IPS-15b (cell line): ENCODE results near the gene DOCK7.
"Not testable (repeated sequence)": the region's sequence is repeated elsewhere in the genome, so short reads cannot be mapped to it uniquely, and the experiment has no call there.

Source experiments
- H3K27me3 ChIP-seq: one replicate; pipeline ENCODE4 v1.6.1; 2013; ENCODE audit warnings: low read length; ENCODE audit not compliant: control insufficient read depth, insufficient read depth
- H3K36me3 ChIP-seq: one replicate; pipeline ENCODE4 v1.6.1; 2013; ENCODE audit warnings: low read length; ENCODE audit not compliant: control insufficient read depth, insufficient read depth
- H3K4me1 ChIP-seq: one replicate; pipeline ENCODE4 v1.6.1; 2013; ENCODE audit warnings: mild to moderate bottlenecking, low read length; ENCODE audit not compliant: control insufficient read depth, insufficient read depth
- H3K4me3 ChIP-seq: one replicate; pipeline ENCODE4 v1.5.1; 2013; ENCODE audit warnings: low read depth, low read length
- H3K9ac ChIP-seq: one replicate; pipeline ENCODE4 v1.6.1; 2013; ENCODE audit warnings: low read depth, mild to moderate bottlenecking, low read length
- H3K9me3 ChIP-seq: one replicate; pipeline ENCODE4 v1.6.1; 2013; ENCODE audit warnings: mild to moderate bottlenecking, low read length; ENCODE audit not compliant: control insufficient read depth, insufficient read depth

Gene DOCK7

DNA sequence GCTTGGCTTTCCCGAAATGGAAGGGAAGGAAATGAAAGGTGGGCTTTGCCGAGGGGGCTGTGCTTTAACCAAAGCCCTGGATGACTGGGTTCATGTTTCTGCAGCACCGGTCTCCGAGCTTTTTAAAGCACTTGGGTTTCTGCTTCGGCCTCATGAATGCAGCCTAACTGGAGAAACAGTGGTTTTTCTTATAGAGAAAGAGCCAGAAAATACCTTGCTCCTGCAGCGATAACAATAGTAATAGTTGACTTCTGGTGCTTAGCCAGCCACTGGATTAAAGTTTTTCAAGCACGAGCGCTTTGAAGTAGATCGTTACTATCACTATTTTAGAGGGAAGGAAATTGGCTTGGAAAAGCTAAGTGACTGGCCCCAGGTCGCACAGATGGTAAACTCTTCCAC lies 500 bp upstream of the DOCK7 start:
- Histone ChIP-seq H3K36me3 (no peaks in the 10 kb centered on the region), H3K9me3 (no peaks in the 10 kb centered on the region), H3K4me1 (no peaks in the 10 kb centered on the region), H3K4me3 (peak overlapping the region; percentile 83), H3K9ac (peak overlapping the region; percentile 94), H3K27me3 (no peaks in the 10 kb centered on the region)

GRCh38 chr1:62687421-62687902 lies 724 bp downstream of the DOCK7 start:
- no peaks in the 10 kb centered on the region for H3K36me3 ChIP-seq
- peak overlapping the region; percentile 83 for H3K4me3 ChIP-seq
- H3K4me1 ChIP-seq, result no peaks in the 10 kb centered on the region
- no peaks in the 10 kb centered on the region for H3K9me3 ChIP-seq
- peak overlapping the region; percentile 38 for H3K9ac ChIP-seq
- no peaks in the 10 kb centered on the region for H3K27me3 ChIP-seq

GRCh38 chr1:62686822-62687221 lies 1.4 kb downstream of the DOCK7 start:
- no peaks in the 10 kb centered on the region for H3K36me3 ChIP-seq
- peaks cover 4% of the 10 kb centered on the region for H3K4me1 ChIP-seq
- no peaks in the 10 kb centered on the region for H3K27me3 ChIP-seq
- peak overlapping the region; percentile 83 for H3K4me3 ChIP-seq
- no peaks in the 10 kb centered on the region for H3K9me3 ChIP-seq
- no peak overlapping the region for H3K9ac ChIP-seq

DNA sequence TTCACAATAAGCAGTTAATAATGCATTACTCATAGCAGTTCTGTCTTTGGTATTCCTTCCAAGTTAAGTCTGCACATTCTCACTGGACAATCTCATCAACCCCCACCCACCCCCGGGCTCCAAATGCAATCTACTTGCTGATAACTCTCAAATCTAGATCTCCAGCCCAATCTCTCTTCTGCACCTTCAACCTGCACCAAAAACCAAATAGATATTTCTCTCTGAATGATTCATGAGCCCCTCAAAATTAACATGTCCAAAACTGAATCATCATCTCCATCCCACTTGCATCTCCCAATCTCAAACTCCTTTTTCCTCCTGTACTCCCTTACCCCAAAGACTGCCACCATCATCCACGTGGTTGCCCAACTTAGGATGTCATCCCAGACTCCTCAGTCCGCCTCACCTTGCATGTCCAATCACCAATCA lies 2.7 kb downstream of the DOCK7 start:
- Histone ChIP-seq H3K9me3 (no peaks in the 10 kb centered on the region), H3K36me3 (no peaks in the 10 kb centered on the region), H3K27me3 (no peaks in the 10 kb centered on the region), H3K4me1 (peaks cover 4% of the 10 kb centered on the region), H3K9ac (no peak overlapping the region), H3K4me3 (no peak overlapping the region)

GRCh38 chr1:62682531-62682930 lies 5.7 kb downstream of the DOCK7 start:
- Histone ChIP-seq H3K9me3 (no peaks in the 10 kb centered on the region), H3K4me1 (peaks cover 4% of the 10 kb centered on the region), H3K36me3 (no peaks in the 10 kb centered on the region), H3K27me3 (no peaks in the 10 kb centered on the region), H3K9ac (no peak overlapping the region), H3K4me3 (no peak overlapping the region)

GRCh38 chr1:62680992-62681391 lies 7.2 kb downstream of the DOCK7 start:
- H3K4me1 ChIP-seq, result peaks cover 15% of the 10 kb centered on the region
- not testable (repeated sequence) for H3K4me3 ChIP-seq, H3K36me3 ChIP-seq, H3K27me3 ChIP-seq, H3K9ac ChIP-seq, H3K9me3 ChIP-seq

- peaks cover 22% of the 10 kb centered on the region for H3K4me1 ChIP-seq
- not testable (repeated sequence) for H3K9ac ChIP-seq, H3K27me3 ChIP-seq, H3K36me3 ChIP-seq, H3K9me3 ChIP-seq, H3K4me3 ChIP-seq
These were observed 10.4 kb downstream of the DOCK7 start for GRCh38 chr1:62677822-62678221.

- Histone ChIP-seq H3K4me3 (no peak overlapping the region), H3K4me1 (peaks cover 18% of the 10 kb centered on the region), H3K27me3 (no peaks in the 10 kb centered on the region), H3K9ac (no peak overlapping the region), H3K36me3 (no peaks in the 10 kb centered on the region), H3K9me3 (no peaks in the 10 kb centered on the region)
These were observed 11.4 kb downstream of the DOCK7 start for GRCh38 chr1:62676611-62677356.

DNA sequence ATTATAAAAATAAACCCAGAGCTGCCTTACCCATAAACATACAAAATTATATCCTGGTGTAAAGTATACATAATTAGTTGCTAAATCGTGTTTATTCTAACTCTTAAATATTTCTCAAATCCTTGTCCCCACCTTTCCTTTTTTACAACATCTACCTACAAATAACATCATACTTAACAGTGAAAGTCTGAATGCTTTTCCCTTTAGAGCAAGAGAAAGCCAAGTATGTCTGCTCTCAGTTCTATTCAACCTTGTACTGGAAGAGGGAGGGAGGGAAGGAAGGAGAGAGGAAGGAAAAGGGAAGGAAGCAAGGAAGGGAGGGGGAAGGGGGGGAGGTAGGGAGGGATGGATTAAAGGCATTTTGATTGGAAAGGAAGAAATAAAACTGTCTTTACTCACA lies 14.6 kb downstream of the DOCK7 start:
- Histone ChIP-seq H3K36me3 (no peaks in the 10 kb centered on the region), H3K9ac (no peak overlapping the region), H3K9me3 (no peaks in the 10 kb centered on the region), H3K4me3 (no peak overlapping the region), H3K27me3 (no peaks in the 10 kb centered on the region), H3K4me1 (peaks cover 22% of the 10 kb centered on the region)

DNA sequence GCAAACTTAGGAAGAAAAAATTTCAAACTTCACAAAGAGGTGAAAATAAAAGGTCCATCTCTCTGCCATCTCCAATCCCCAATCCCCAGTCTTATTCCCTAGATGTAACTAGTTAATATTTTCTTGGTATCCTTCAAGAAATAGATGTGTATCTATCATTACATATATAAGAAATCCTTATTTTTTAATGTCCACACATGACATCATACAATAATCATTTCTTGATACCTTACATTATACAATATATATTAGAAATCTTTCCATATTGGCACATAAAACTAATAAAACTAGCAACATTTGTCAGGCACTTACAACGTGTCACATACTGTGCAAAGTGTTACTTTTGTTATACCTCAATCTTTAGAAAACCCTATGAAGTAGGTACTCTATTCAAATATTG lies 16.2 kb downstream of the DOCK7 start:
- H3K9ac ChIP-seq, result no peak overlapping the region
- H3K27me3 ChIP-seq, result no peaks in the 10 kb centered on the region
- H3K36me3 ChIP-seq, result no peaks in the 10 kb centered on the region
- no peak overlapping the region for H3K4me3 ChIP-seq
- no peaks in the 10 kb centered on the region for H3K9me3 ChIP-seq
- H3K4me1 ChIP-seq, result peaks cover 20% of the 10 kb centered on the region

- Histone ChIP-seq H3K36me3 (no peaks in the 10 kb centered on the region), H3K27me3 (no peaks in the 10 kb centered on the region), H3K4me1 (no peaks in the 10 kb centered on the region), H3K4me3 (no peak overlapping the region), H3K9ac (no peak overlapping the region), H3K9me3 (no peaks in the 10 kb centered on the region)
These were observed 33.4 kb downstream of the DOCK7 start for GRCh38 chr1:62654744-62655143.

DNA sequence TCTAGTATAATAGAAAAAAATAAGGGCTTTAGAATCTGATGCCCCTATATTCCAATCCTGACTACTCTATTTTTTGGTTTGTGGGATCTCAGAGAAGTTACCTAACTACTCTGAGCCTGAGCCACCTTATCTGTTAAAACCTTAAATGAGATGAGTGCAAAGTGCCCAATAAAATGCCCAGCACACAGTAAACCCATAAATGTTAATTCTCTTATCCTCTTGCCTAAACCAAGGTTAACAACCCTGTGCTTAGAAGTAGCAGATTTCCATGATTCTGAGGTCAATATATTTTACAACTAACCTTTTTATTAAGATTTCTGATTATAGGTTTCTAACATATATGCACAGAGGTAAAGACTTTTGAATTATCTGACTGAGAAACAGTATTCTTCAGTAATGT lies 35.8 kb downstream of the DOCK7 start:
- H3K27me3 ChIP-seq, result no peaks in the 10 kb centered on the region
- H3K9me3 ChIP-seq, result no peaks in the 10 kb centered on the region
- H3K4me3 ChIP-seq, result no peak overlapping the region
- no peak overlapping the region for H3K9ac ChIP-seq
- H3K36me3 ChIP-seq, result no peaks in the 10 kb centered on the region
- no peaks in the 10 kb centered on the region for H3K4me1 ChIP-seq
